Measurements from ENCODE around the gene NXPE4. TPM values are rescaled to one million over a fixed set of nuclear protein-coding genes. Genes with fewer than 3 reads are reported as not detected.

NXPE4 gene
- total and polyA plus RNA-seq, 2 of the 8 experiments (the other 6 are each of a cell fraction or from before 2014, with no cell fraction given), result not detected

DNA sequence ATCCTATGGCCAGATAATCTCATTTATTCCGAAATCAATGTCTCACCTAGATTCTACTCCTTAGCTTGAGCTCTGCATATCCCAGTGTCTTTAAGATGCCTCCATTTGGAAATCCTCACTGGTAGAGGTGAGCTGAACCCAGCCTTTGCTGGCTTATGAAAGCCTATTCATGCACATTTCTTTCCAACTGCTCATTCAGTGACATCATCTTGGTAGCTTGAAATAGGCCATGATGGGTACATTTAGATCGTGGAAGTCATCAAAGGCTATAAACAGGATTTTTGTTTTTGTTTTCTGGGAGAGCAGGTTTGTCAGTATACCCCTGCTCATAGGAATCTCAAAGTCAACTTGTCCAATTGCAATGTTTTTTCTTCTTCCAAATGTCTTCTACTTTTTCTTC lies 41.9 kb downstream of the NXPE4 start:
- H3K27me3 ChIP-seq (replicated peaks in 1 of 4; ENCODE audit: control insufficient read depth in 3 of 4, extremely low read depth in 1 of 4, insufficient read depth in 3 of 4, low read length in 3 of 4), result no peaks in the 10 kb centered on the region
- no peak overlapping the region for H2AFZ ChIP-seq (ENCODE audit: low read length)
- H4K5ac ChIP-seq (ENCODE audit: insufficient read length, low read depth, low read length), result no peak overlapping the region
- CTCF ChIA-PET (ENCODE audit: partially characterized antibody), result no interaction called here
- no peak overlapping the region for H3K27ac ChIP-seq (ENCODE audit: low read depth, low read length)
- H3K23ac ChIP-seq (ENCODE audit: insufficient read length), result no peak overlapping the region
- FAIRE-seq (peak; percentile 92), DNase-seq (ENCODE audit: low read depth in 1 of 2, low spot score in 2 of 2) (no peak)
- H3K9me3 ChIP-seq (ENCODE audit: insufficient read depth in 2 of 2, low read depth in 1 of 2, low read length in 1 of 2), result no peaks in the 10 kb centered on the region
- H2BK20ac ChIP-seq (ENCODE audit: low read length), result no peak overlapping the region
- no peak overlapping the region for H2BK12ac ChIP-seq (ENCODE audit: low read depth, low read length)
- H4K20me1 ChIP-seq (replicated peaks in 1 of 2; ENCODE audit: control insufficient read depth in 1 of 2, insufficient read depth in 2 of 2, low read length in 2 of 2), result no peaks in the 10 kb centered on the region
- no peaks in the 10 kb centered on the region for H3K36me3 ChIP-seq (ENCODE audit: control insufficient read depth in 2 of 4, insufficient read depth in 4 of 4, low read length in 3 of 4)
- H2BK15ac ChIP-seq (ENCODE audit: low read length), result no peak overlapping the region
- no peak overlapping the region for H2BK5ac ChIP-seq (ENCODE audit: low read depth, low read length)
- no peak overlapping the region for H2BK120ac ChIP-seq (replicated peaks; ENCODE audit: low read depth, low read length)
- no peak overlapping the region for H3K4ac ChIP-seq (replicated peaks; ENCODE audit: insufficient read length, low read depth, low read length)
- TF ChIP-seq RBBP5 (IDR thresholded peaks at IDR 0.05; ENCODE audit: borderline replicate concordance, low read depth, low read length), result no peak
- H3K14ac ChIP-seq (ENCODE audit: insufficient read length), result no peak overlapping the region
- no peaks in the 10 kb centered on the region for H3K79me2 ChIP-seq (ENCODE audit: control insufficient read depth in 1 of 2, insufficient read depth in 2 of 2, low read length in 2 of 2)
- no peak overlapping the region for H2AK5ac ChIP-seq (ENCODE audit: low read depth, low read length)
- peaks cover 3% of the 10 kb centered on the region; the same call in 1 of the 2 replicates for H3K23me2 ChIP-seq (ENCODE audit: low read depth, low read length)
- WGBS, 2 experiments (ENCODE audit: extremely low coverage in 1 of 2, insufficient coverage in 1 of 2, insufficient read length in 1 of 2, insufficient replicate concordance in 2 of 2, low coverage in 1 of 2, low lambda C conversion rate in 2 of 2, missing lambda C conversion rate in 1 of 2), result 90% methylated on average over 2 of the region's 2 CpGs; no CpG with 5 or more reads in 1 of the 2 experiments
- H4K8ac ChIP-seq (ENCODE audit: extremely low read depth, insufficient read depth, low read length), result no peak overlapping the region
- no peak overlapping the region for H3K9ac ChIP-seq (replicated peaks in 1 of 4; ENCODE audit: extremely low read depth in 1 of 4, low read depth in 3 of 4, low read length in 3 of 4)
- POLR2A ChIA-PET (ENCODE audit: partially characterized antibody), result no interaction called here
- H3K4me2 ChIP-seq (ENCODE audit: insufficient read depth in 1 of 2, low read depth in 2 of 2, low read length in 2 of 2), result no peak overlapping the region
- no peak overlapping the region for H3K56ac ChIP-seq (replicated peaks; ENCODE audit: insufficient read length, low read depth, low read length)
- no peak overlapping the region for H3K4me3 ChIP-seq (ENCODE audit: extremely low read depth in 1 of 4, insufficient read depth in 2 of 4, low read depth in 3 of 4, low read length in 4 of 4)
- H4K91ac ChIP-seq (replicated peaks; ENCODE audit: insufficient read length, low read length), result no peak overlapping the region
- H3K18ac ChIP-seq (ENCODE audit: extremely low read depth, low read length), result no peak overlapping the region
- no peaks in the 10 kb centered on the region for H3K4me1 ChIP-seq (replicated peaks in 1 of 4; ENCODE audit: control insufficient read depth in 3 of 4, insufficient read depth in 4 of 4, low read length in 3 of 4)
- no peaks in the 10 kb centered on the region for H3K79me1 ChIP-seq (ENCODE audit: low read depth, low read length)

Measured in H1 (cell line).